Stimulated activated CD4-positive, alpha-beta T cell treated with anti-CD3 and anti-CD28 coated beads, TNF-alpha, amount 100 ng/mL, for 24 hours (primary cell): ENCODE measurements around the gene CHRM5.
"Not testable (repeated sequence)": the region's sequence is repeated elsewhere in the genome, so short reads cannot be mapped to it uniquely, and the experiment has no call there.

Experiments
- DNase-seq, 3 experiments: peaks; one replicate each; pipeline ENCODE4 v3.0.0-alpha.2; 2020; ENCODE audit warnings: low read depth in 3 of 3

The CHRM5 gene

GRCh38 chr15:33988384-33988783 lies 20.1 kb downstream of the CHRM5 start:
- DNase-seq: no peak

GRCh38 chr15:33994005-33994615 lies 25.8 kb downstream of the CHRM5 start:
- DNase-seq: no peak

- not testable (repeated sequence) for DNase-seq
These were observed 27.4 kb downstream of the CHRM5 start for GRCh38 chr15:33995666-33996065.

GRCh38 chr15:34001536-34001935 lies 33.2 kb downstream of the CHRM5 start:
- no peak for DNase-seq

- no peak for DNase-seq
These were observed 38.1 kb downstream of the CHRM5 start for GRCh38 chr15:34006381-34006780.

- DNase-seq: no peak
These were observed 41.4 kb downstream of the CHRM5 start for GRCh38 chr15:34009656-34010055.

GRCh38 chr15:34010921-34011320 lies 42.6 kb downstream of the CHRM5 start:
- DNase-seq: no peak

GRCh38 chr15:34011481-34011880 lies 43.2 kb downstream of the CHRM5 start:
- no peak for DNase-seq

- no peak for DNase-seq
These were observed 44.2 kb downstream of the CHRM5 start for GRCh38 chr15:34012461-34013028.

- DNase-seq: no peak
These were observed 45.4 kb downstream of the CHRM5 start for GRCh38 chr15:34013746-34014145.

GRCh38 chr15:34014556-34014955 lies 46.3 kb downstream of the CHRM5 start:
- no peak for DNase-seq

- peak in 1 of 3 experiments; percentile 17 for DNase-seq
These were observed 49.8 kb downstream of the CHRM5 start for GRCh38 chr15:34018021-34018645.

- not testable (repeated sequence) for DNase-seq
These were observed 50.4 kb downstream of the CHRM5 start for GRCh38 chr15:34018738-34019137.

- DNase-seq: no peak
These were observed 51.2 kb downstream of the CHRM5 start for GRCh38 chr15:34019369-34019990.

- DNase-seq: no peak
These were observed 55.6 kb downstream of the CHRM5 start for GRCh38 chr15:34023907-34024306.

GRCh38 chr15:34025252-34025651 lies 57.0 kb downstream of the CHRM5 start:
- no peak for DNase-seq

GRCh38 chr15:34027606-34028005 lies 59.3 kb downstream of the CHRM5 start:
- DNase-seq: no peak

GRCh38 chr15:34031987-34032760 lies 63.9 kb downstream of the CHRM5 start:
- no peak for DNase-seq

- peak; percentile 49 to 68 (median 49) for DNase-seq
These were observed 70.0 kb downstream of the CHRM5 start for GRCh38 chr15:34038023-34038870.

- DNase-seq: peak; percentile 31 to 53 (median 32)
These were observed 70.8 kb downstream of the CHRM5 start, which contains the start of gene AVEN for GRCh38 chr15:34038871-34039789. AVEN (minus strand) TSS chr15:34039204; CDS start chr15:34039046, 158 bp downstream.
